Type B pancreatic cell (in vitro differentiated cells): ENCODE results near the gene CASKIN2. TPM values are rescaled to one million over a fixed set of nuclear protein-coding genes. Genes with fewer than 3 reads are reported as not detected.
A peak's percentile ranks its signal among the peaks of the same experiment; 100 is the strongest.
"Not testable (repeated sequence)": the region's sequence is repeated elsewhere in the genome, so short reads cannot be mapped to it uniquely, and the experiment has no call there.

Source experiments
- DNase-seq: peaks from one replicate; pipeline ENCODE4 v3.0.0; 2021; ENCODE audit warnings: mixed read lengths; ENCODE audit not compliant: unreplicated experiment; ENCODE audit errors: extremely low spot score
- H3K27ac Mint-ChIP-seq: 2 replicates; pipeline ENCODE4 v1.8.0; 2021; ENCODE audit warnings: mild to moderate bottlenecking, mixed read lengths
- H3K27me3 Mint-ChIP-seq: 2 replicates; pipeline ENCODE4 v1.8.0; 2021; ENCODE audit warnings: mixed read lengths
- H3K36me3 Mint-ChIP-seq: 2 replicates; pipeline ENCODE4 v1.8.0; 2021; ENCODE audit warnings: mixed read lengths
- H3K4me1 Mint-ChIP-seq: one replicate; pipeline ENCODE4 v1.8.0; 2021; ENCODE audit warnings: mixed read lengths; ENCODE audit not compliant: unreplicated experiment
- H3K4me3 Mint-ChIP-seq: 2 replicates; pipeline ENCODE4 v1.8.0; 2021; ENCODE audit warnings: mild to moderate bottlenecking, mixed read lengths
- H3K9me3 Mint-ChIP-seq: 2 replicates; pipeline ENCODE4 v1.8.0; 2021; ENCODE audit warnings: mixed read lengths
- total RNA-seq: library from RNA; stranded (reverse); gene quantifications from 2 replicates; pipeline ENCODE4 v1.2.1, GENCODE V29; 2021; ENCODE audit warnings: low replicate concordance
- TF ChIP-seq, protein P1 (sequence below): fragments of 200-600 bp; sonication (generic); conservative IDR thresholded peaks from 2 replicates; pipeline ENCODE4 v1.5.0; 2021; ENCODE audit warnings: antibody characterized with exemption, mild to moderate bottlenecking

Gene CASKIN2
- total RNA-seq, 1 donor from 2014 or later, result 31.2 TPM

DNA sequence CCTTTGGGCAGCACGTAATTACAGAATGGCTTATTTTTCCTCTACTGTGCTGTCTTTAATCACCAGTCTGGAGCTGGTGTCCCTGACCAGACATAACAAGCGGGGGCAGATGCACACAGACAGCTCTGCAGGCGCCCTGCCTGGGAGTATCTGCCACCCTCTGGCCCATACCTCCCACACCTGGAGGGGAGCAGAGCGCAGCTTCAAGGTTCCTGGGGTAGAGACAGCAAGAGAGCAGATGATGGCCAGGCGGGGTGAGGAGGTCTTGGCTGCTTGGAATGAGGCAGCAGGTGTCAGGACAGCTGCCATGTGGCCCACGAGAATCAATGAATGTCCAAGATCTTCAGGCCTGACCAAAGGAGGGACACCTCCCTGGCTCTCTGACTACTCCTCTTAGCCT, 35.1 kb downstream of the CASKIN2 start:
- Mint-ChIP-seq H3K4me1 (peaks cover 42% of the 10 kb centered on the region), H3K4me3 (no peak overlapping the region), H3K27me3 (no peaks in the 10 kb centered on the region), H3K27ac (no peak overlapping the region), H3K36me3 (peaks cover 4% of the 10 kb centered on the region), H3K9me3 (no peaks in the 10 kb centered on the region)
- no peak for DNase-seq
- TF ChIP-seq, protein P1, sequence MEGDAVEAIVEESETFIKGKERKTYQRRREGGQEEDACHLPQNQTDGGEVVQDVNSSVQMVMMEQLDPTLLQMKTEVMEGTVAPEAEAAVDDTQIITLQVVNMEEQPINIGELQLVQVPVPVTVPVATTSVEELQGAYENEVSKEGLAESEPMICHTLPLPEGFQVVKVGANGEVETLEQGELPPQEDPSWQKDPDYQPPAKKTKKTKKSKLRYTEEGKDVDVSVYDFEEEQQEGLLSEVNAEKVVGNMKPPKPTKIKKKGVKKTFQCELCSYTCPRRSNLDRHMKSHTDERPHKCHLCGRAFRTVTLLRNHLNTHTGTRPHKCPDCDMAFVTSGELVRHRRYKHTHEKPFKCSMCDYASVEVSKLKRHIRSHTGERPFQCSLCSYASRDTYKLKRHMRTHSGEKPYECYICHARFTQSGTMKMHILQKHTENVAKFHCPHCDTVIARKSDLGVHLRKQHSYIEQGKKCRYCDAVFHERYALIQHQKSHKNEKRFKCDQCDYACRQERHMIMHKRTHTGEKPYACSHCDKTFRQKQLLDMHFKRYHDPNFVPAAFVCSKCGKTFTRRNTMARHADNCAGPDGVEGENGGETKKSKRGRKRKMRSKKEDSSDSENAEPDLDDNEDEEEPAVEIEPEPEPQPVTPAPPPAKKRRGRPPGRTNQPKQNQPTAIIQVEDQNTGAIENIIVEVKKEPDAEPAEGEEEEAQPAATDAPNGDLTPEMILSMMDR, result no peak

DNA sequence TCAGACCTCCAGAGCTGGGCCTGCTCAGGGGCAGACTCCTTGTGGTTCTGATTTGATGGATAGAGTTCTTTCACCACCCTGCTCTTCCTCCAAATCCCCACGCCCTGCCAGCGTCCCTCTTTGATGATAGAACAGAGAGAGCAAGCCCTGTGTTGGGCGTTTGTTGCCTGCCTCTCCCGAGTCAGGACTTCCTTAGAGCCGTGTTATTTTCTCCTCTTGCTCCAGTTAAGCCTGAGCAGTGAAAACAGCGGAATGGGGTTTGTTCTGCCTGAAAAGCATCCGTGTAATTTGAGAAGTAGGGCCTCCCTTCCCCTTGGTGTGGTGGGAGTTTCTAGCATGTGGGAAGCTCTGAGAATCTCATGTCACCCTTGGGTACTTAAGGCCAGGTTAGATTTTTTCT, 36.8 kb downstream of the CASKIN2 start:
- TF ChIP-seq, protein P1, result no peak
- Mint-ChIP-seq H3K9me3 (no peaks in the 10 kb centered on the region), H3K27me3 (no peaks in the 10 kb centered on the region), H3K36me3 (peaks cover 4% of the 10 kb centered on the region), H3K4me1 (peaks cover 42% of the 10 kb centered on the region), H3K4me3 (no peak overlapping the region), H3K27ac (peak overlapping the region; percentile 62)
- DNase-seq, result no peak

DNA sequence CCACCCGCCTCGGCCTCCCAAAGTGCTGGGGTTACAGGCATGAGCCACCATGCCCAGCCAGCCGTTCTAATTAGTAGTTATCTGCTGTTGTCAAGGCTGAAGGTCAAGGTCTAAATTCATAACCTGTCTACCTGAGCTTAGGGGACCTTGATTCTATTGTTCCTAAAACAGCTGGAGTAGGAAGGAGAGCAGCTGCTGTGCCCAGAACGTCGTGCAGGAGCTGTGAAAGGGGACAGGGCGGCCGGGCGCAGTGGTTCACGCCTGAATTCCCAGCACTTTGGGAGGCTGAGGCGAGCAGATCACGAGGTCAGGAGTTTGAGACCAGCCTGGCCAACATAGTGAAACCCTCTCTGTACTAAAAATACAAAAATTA, 37.9 kb downstream of the CASKIN2 start:
- H3K9me3 Mint-ChIP-seq, H3K27ac Mint-ChIP-seq, H3K36me3 Mint-ChIP-seq, DNase-seq, H3K27me3 Mint-ChIP-seq, H3K4me3 Mint-ChIP-seq: not testable (repeated sequence)
- H3K4me1 Mint-ChIP-seq, result peaks cover 35% of the 10 kb centered on the region

DNA sequence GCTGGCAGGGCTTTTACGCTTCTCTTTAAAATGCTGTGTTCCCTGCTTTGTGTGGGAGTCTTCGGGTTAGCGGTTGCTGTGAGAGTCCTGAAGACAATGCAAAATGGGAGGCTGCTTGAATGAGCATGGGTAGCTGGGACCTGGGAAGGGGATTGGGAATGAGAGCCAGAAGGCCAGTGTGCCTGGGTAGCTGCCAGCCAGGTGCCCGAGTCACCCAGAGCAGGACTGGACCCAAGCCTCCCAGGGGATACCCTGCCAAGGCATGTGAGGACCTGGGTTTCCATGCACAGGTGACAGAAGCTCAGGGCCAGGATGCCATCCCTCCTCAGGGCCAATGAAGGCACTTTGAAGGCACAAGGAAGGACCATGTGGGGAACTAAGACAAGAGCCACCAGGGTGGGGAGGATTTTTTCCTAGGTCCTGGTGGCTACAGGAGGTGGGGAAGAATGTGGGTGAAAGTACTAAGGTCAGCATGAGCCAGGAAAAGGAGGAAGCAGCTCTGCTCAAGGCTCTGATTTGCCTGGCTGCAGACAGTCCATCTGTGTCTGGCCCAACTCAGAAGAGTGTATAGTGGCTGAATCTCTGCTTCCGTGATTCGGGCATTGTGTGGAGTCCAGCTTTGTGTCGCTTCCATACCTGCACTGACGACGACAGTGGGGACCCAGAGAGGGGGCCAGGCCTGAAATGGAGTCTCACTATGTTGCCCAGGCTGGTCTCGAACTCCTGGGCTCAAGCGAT, 38.4 kb downstream of the CASKIN2 start:
- peak overlapping the region; percentile 28 for H3K27ac Mint-ChIP-seq
- no peak for DNase-seq
- peaks cover 13% of the 10 kb centered on the region for H3K36me3 Mint-ChIP-seq
- no peaks in the 10 kb centered on the region for H3K27me3 Mint-ChIP-seq
- H3K9me3 Mint-ChIP-seq, result no peaks in the 10 kb centered on the region
- peaks cover 35% of the 10 kb centered on the region for H3K4me1 Mint-ChIP-seq
- TF ChIP-seq, protein P1, result no peak
- no peak overlapping the region for H3K4me3 Mint-ChIP-seq

DNA sequence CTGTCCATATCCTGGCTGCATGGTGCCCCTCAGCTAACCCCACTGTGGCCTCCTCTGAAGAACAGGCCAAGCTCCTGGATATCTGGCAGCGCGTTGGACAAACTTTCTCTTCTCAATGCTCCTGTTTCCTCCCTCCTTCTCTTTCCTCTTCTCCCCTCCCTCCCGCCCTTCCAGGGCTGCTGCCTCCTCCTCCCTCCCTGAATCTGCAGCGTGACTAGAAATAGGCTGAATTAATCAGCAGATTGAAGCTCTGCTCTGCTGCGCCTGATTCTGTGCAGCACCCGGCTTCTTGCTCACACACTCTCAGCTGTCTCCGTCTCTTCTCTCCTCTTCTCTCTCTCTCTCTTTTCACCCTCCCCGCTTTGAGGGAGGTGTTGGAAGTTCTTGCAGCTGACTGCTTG, 39.1 kb downstream of the CASKIN2 start:
- no peaks in the 10 kb centered on the region for H3K9me3 Mint-ChIP-seq
- no peak for DNase-seq
- TF ChIP-seq, protein P1, result no peak
- no peak overlapping the region for H3K4me3 Mint-ChIP-seq
- H3K36me3 Mint-ChIP-seq, result peaks cover 16% of the 10 kb centered on the region
- H3K27ac Mint-ChIP-seq, result peak overlapping the region; percentile 28
- peaks cover 35% of the 10 kb centered on the region for H3K4me1 Mint-ChIP-seq
- H3K27me3 Mint-ChIP-seq, result no peaks in the 10 kb centered on the region

DNA sequence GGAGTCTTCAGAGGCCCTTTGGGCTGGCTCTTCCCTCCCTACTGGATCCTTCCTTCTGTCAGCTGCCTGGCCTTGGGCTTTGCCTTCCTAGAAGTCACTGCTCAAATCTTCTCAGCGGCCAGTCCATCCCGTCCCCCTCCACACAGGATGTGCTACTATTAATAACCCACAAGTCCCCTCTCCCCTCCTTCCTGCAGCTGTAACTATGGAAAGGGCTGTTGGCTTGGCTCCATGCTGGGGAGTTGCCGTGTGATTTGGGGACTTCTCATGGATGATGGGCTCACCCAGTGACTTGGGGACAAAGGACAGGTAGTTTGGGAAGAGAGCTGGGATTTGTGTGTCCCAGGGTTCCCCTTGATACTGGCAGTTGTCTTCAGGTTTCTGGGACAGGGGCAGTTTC, 39.5 kb downstream of the CASKIN2 start:
- Mint-ChIP-seq H3K27ac (no peak overlapping the region), H3K4me1 (peaks cover 33% of the 10 kb centered on the region), H3K4me3 (no peak overlapping the region), H3K36me3 (peaks cover 16% of the 10 kb centered on the region), H3K9me3 (no peaks in the 10 kb centered on the region), H3K27me3 (no peaks in the 10 kb centered on the region)
- no peak for DNase-seq
- TF ChIP-seq, protein P1, result no peak
